Astrocyte (in vitro differentiated cells and primary cell): ENCODE measurements around the gene SRSF3. TPM values are rescaled to one million over a fixed set of nuclear protein-coding genes. Genes with fewer than 3 reads are reported as not detected.

Experiments used
- DNase-seq: peaks from one replicate; pipeline ENCODE4 v3.0.0-alpha.2; 2010; ENCODE audit warnings: low read depth
- FAIRE-seq: peaks from 2 replicates; lab custom pipeline; 2011; peaks lifted over from hg19 to GRCh38; lab: Jason Lieb, UNC
- H2AFZ ChIP-seq: 2 replicates; pipeline ENCODE4 v1.6.0; 2012; ENCODE audit warnings: low read depth, low read length, inconsistent platforms
- H3K27ac ChIP-seq: 2 replicates; pipeline ENCODE4 v1.5.1; 2011; ENCODE audit warnings: low read depth, low read length, inconsistent platforms
- H3K27me3 ChIP-seq: 2 replicates; pipeline ENCODE4 v1.6.0; 2011; ENCODE audit warnings: low read length, inconsistent platforms; ENCODE audit not compliant: insufficient read depth
- H3K36me3 ChIP-seq: 2 replicates; pipeline ENCODE4 v1.5.1; 2011; ENCODE audit warnings: low read length, inconsistent platforms; ENCODE audit not compliant: insufficient read depth
- H3K4me1 ChIP-seq: 2 replicates; pipeline ENCODE4 v1.5.1; 2011; ENCODE audit warnings: low read length, inconsistent platforms; ENCODE audit not compliant: insufficient read depth
- H3K4me2 ChIP-seq: 2 replicates; pipeline ENCODE4 v1.6.0; 2012; ENCODE audit warnings: low read length, inconsistent platforms
- H3K4me3 ChIP-seq: 2 replicates; pipeline ENCODE4 v1.5.1; 2011; ENCODE audit warnings: low read depth, mild to moderate bottlenecking, low read length, inconsistent platforms; ENCODE audit not compliant: insufficient read depth
- H3K79me2 ChIP-seq: 2 replicates; pipeline ENCODE4 v1.6.0; 2012; ENCODE audit warnings: mild to moderate bottlenecking, low read length, inconsistent platforms; ENCODE audit not compliant: insufficient read depth
- H3K9ac ChIP-seq: 2 replicates; pipeline ENCODE4 v1.6.0; 2012; ENCODE audit warnings: mild to moderate bottlenecking, low read length, inconsistent platforms
- H3K9me3 ChIP-seq: 2 replicates; pipeline ENCODE4 v1.5.1; 2012; ENCODE audit warnings: low read depth, mild to moderate bottlenecking, low read length, inconsistent platforms; ENCODE audit not compliant: insufficient read depth
- H4K20me1 ChIP-seq: 2 replicates; pipeline ENCODE4 v1.6.0; 2012; ENCODE audit warnings: low read length, inconsistent platforms; ENCODE audit not compliant: insufficient read depth
- H3K27ac Mint-ChIP-seq: one replicate; pipeline ENCODE4 v1.8.0; 2021; ENCODE audit warnings: mild to moderate bottlenecking, mixed read lengths; ENCODE audit not compliant: unreplicated experiment
- H3K27me3 Mint-ChIP-seq: one replicate; pipeline ENCODE4 v1.8.0; 2021; ENCODE audit warnings: low read depth, mixed read lengths; ENCODE audit not compliant: unreplicated experiment
- H3K36me3 Mint-ChIP-seq: one replicate; pipeline ENCODE4 v1.8.0; 2021; ENCODE audit warnings: low read depth, mixed read lengths; ENCODE audit not compliant: unreplicated experiment
- H3K4me1 Mint-ChIP-seq: one replicate; pipeline ENCODE4 v1.8.0; 2021; ENCODE audit warnings: low read depth, mixed read lengths; ENCODE audit not compliant: unreplicated experiment
- H3K4me3 Mint-ChIP-seq: one replicate; pipeline ENCODE4 v1.8.0; 2021; ENCODE audit warnings: mild to moderate bottlenecking, moderate library complexity, mixed read lengths; ENCODE audit not compliant: unreplicated experiment
- H3K9me3 Mint-ChIP-seq: one replicate; pipeline ENCODE4 v1.8.0; 2021; ENCODE audit warnings: mild to moderate bottlenecking, mixed read lengths; ENCODE audit not compliant: unreplicated experiment
- EZH2 ChIP-seq: IDR thresholded peaks from 2 replicates; pipeline ENCODE4 v1.6.1; 2012; ENCODE audit warnings: mild to moderate bottlenecking, low read length, inconsistent platforms; ENCODE audit not compliant: insufficient read depth
- total RNA-seq: library from RNA; stranded (reverse); gene quantifications from 2 replicates; pipeline ENCODE4 v1.2.1, GENCODE V29; 2021
- TF ChIP-seq, protein P1 (sequence below): IDR thresholded peaks from 2 replicates; pipeline ENCODE4 v1.5.1; 2011; ENCODE audit warnings: low read depth, mild to moderate bottlenecking, inconsistent platforms, low read length, moderate library complexity; ENCODE audit not compliant: insufficient read depth

SRSF3 gene
- total RNA-seq, 1 donor from 2014 or later, result 260 TPM

GRCh38 chr6:36604090-36605060 lies 10.2 kb downstream of the SRSF3 start:
- Histone ChIP-seq H3K36me3 (peaks cover 89% of the 10 kb centered on the region), H3K4me2 (peak overlapping the region; percentile 8)
- no peak for FAIRE-seq

GRCh38 chr6:36605143-36605542 lies 11.0 kb downstream of the SRSF3 start:
- peaks cover 57% of the 10 kb centered on the region for H3K4me1 Mint-ChIP-seq
- no peak overlapping the region for H3K27ac Mint-ChIP-seq
- FAIRE-seq, result no peak

More at GRCh38 chr6:36604090-36605060, 10.2 kb downstream of the SRSF3 start:
- H3K79me2 ChIP-seq, result peaks cover 87% of the 10 kb centered on the region
- Mint-ChIP-seq H3K4me3 (peak overlapping the region; percentile 52), H3K27me3 (no peaks in the 10 kb centered on the region), H3K36me3 (peaks cover 45% of the 10 kb centered on the region), H3K4me1 (peaks cover 64% of the 10 kb centered on the region), H3K27ac (peak overlapping the region; percentile 73), H3K9me3 (no peaks in the 10 kb centered on the region)
- no peaks in the 10 kb centered on the region for H3K9me3 ChIP-seq
- DNase-seq, result no peak
- peaks cover 17% of the 10 kb centered on the region for H3K4me1 ChIP-seq
- H3K4me3 ChIP-seq, result no peak overlapping the region
- TF ChIP-seq, protein P1, sequence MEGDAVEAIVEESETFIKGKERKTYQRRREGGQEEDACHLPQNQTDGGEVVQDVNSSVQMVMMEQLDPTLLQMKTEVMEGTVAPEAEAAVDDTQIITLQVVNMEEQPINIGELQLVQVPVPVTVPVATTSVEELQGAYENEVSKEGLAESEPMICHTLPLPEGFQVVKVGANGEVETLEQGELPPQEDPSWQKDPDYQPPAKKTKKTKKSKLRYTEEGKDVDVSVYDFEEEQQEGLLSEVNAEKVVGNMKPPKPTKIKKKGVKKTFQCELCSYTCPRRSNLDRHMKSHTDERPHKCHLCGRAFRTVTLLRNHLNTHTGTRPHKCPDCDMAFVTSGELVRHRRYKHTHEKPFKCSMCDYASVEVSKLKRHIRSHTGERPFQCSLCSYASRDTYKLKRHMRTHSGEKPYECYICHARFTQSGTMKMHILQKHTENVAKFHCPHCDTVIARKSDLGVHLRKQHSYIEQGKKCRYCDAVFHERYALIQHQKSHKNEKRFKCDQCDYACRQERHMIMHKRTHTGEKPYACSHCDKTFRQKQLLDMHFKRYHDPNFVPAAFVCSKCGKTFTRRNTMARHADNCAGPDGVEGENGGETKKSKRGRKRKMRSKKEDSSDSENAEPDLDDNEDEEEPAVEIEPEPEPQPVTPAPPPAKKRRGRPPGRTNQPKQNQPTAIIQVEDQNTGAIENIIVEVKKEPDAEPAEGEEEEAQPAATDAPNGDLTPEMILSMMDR, result no peak
- no peak for TF ChIP-seq EZH2
- H3K27ac ChIP-seq, result no peak overlapping the region
- no peak overlapping the region for H2AFZ ChIP-seq
- no peaks in the 10 kb centered on the region for H3K27me3 ChIP-seq
- H3K9ac ChIP-seq, result no peak overlapping the region
- peaks cover 100% of the 10 kb centered on the region for H4K20me1 ChIP-seq

More at GRCh38 chr6:36605143-36605542, 11.0 kb downstream of the SRSF3 start:
- H3K27ac ChIP-seq, result no peak overlapping the region
- no peak overlapping the region for H3K4me3 ChIP-seq
- H3K79me2 ChIP-seq, result peaks cover 83% of the 10 kb centered on the region
- peaks cover 10% of the 10 kb centered on the region for H3K4me1 ChIP-seq
- H3K9me3 ChIP-seq, result no peaks in the 10 kb centered on the region
- DNase-seq, result no peak
- Mint-ChIP-seq H3K9me3 (no peaks in the 10 kb centered on the region), H3K4me3 (peak overlapping the region; percentile 73), H3K36me3 (peaks cover 39% of the 10 kb centered on the region), H3K27me3 (no peaks in the 10 kb centered on the region)
- TF ChIP-seq, protein P1, result no peak
- TF ChIP-seq EZH2, result no peak
- peaks cover 81% of the 10 kb centered on the region for H3K36me3 ChIP-seq
- no peak overlapping the region for H3K9ac ChIP-seq
- H2AFZ ChIP-seq, result no peak overlapping the region
- H3K4me2 ChIP-seq, result no peak overlapping the region
- no peaks in the 10 kb centered on the region for H3K27me3 ChIP-seq
- peaks cover 99% of the 10 kb centered on the region for H4K20me1 ChIP-seq
